ENCODE data around the gene EXOC8. TPM values are rescaled to one million over a fixed set of nuclear protein-coding genes. Genes with fewer than 3 reads are reported as not detected.

EXOC8 gene
- total RNA-seq, 6 experiments from 2014 or later, result 12.3 to 14.8 (median 14.2) TPM

DNA sequence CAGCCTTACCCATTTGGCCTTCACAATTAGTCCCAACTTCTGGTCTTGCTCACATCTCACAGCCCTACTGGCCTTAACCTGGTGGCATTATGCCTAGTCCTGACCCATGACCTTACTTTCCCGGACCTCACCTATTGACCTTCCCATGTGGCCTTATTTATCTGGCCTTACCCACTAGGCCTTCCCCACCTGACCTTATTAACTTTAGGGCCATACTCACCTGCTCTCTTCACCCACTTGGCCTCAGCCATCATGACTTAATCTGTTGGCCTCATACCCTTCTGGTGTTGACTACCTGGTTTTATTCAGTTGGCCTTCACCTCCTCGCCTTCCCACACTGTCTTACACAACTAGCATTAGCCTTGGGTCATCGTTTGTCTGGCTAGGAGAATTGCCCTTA lies 35.7 kb downstream of the EXOC8 start:
- no peaks in the 10 kb centered on the region for H3K9me3 Mint-ChIP-seq

DNA sequence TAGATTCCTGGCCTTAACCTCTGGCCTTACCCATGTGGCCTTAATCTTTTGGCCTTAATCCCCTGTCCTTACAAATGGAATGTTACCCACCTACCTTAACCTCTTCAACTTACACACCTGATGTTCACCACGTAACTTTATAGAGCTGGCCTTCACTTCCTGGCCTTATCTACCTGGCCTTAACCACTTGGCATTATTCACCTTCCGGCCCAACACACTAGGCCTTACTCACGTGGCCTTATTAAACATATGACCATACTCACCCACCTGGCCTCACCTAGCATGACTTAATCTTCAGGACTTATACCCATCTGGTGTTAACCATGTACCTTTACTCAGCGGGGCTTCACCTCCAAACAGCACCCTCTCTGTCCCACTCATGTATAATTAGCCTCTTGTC lies 41.7 kb downstream of the EXOC8 start:
- no peak for DNase-seq
- Mint-ChIP-seq H3K9me3 (no peaks in the 10 kb centered on the region), H3K27me3 (ENCODE audit: insufficient read depth) (peaks cover 3% of the 10 kb centered on the region; the same call in 1 of the 2 replicates), H3K4me3 (no peak overlapping the region), H3K27ac (no peak overlapping the region), H3K4me1 (ENCODE audit: low read depth) (no peaks in the 10 kb centered on the region), H3K36me3 (ENCODE audit: low read depth) (no peaks in the 10 kb centered on the region)
- TF ChIP-seq, protein P1, sequence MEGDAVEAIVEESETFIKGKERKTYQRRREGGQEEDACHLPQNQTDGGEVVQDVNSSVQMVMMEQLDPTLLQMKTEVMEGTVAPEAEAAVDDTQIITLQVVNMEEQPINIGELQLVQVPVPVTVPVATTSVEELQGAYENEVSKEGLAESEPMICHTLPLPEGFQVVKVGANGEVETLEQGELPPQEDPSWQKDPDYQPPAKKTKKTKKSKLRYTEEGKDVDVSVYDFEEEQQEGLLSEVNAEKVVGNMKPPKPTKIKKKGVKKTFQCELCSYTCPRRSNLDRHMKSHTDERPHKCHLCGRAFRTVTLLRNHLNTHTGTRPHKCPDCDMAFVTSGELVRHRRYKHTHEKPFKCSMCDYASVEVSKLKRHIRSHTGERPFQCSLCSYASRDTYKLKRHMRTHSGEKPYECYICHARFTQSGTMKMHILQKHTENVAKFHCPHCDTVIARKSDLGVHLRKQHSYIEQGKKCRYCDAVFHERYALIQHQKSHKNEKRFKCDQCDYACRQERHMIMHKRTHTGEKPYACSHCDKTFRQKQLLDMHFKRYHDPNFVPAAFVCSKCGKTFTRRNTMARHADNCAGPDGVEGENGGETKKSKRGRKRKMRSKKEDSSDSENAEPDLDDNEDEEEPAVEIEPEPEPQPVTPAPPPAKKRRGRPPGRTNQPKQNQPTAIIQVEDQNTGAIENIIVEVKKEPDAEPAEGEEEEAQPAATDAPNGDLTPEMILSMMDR (IDR thresholded peaks at IDR 0.05), result no peak

More for the DNA sequence above, 35.7 kb downstream of the EXOC8 start:
- Mint-ChIP-seq H3K27ac (no peak overlapping the region), H3K36me3 (ENCODE audit: low read depth) (no peaks in the 10 kb centered on the region), H3K4me3 (no peak overlapping the region), H3K27me3 (ENCODE audit: insufficient read depth) (no peaks in the 10 kb centered on the region; the same call in 1 of the 2 replicates), H3K4me1 (ENCODE audit: low read depth) (no peaks in the 10 kb centered on the region)
- no peak for DNase-seq
- TF ChIP-seq, protein P1 (IDR thresholded peaks at IDR 0.05), result no peak

DNA sequence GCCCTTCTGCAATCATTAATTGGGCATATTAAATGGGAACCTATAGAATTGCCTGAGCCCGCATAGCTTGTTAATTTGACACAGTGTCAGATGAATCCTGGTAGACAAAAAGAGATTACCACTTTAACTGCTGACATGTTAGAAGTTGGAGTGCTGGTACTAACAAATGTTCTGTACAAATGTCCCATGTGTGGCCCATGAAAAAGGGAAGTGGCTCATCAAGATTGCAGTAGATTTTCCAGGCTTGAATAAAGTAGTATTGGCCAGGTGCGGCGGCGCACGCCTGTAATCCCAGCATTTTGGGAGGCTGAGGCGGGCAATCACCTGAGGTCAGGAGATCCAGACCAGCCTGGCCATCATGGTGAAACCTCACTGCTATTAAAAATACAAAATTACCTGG lies 51.0 kb downstream of the EXOC8 start:
- DNase-seq, result no peak
- Mint-ChIP-seq H3K27ac (no peak overlapping the region), H3K4me3 (no peak overlapping the region), H3K27me3 (ENCODE audit: insufficient read depth) (peaks cover 3% of the 10 kb centered on the region; the same call in 1 of the 2 replicates), H3K4me1 (ENCODE audit: low read depth) (no peaks in the 10 kb centered on the region), H3K9me3 (no peaks in the 10 kb centered on the region), H3K36me3 (ENCODE audit: low read depth) (no peaks in the 10 kb centered on the region)
- TF ChIP-seq, protein P1 (IDR thresholded peaks at IDR 0.05), result no peak

DNA sequence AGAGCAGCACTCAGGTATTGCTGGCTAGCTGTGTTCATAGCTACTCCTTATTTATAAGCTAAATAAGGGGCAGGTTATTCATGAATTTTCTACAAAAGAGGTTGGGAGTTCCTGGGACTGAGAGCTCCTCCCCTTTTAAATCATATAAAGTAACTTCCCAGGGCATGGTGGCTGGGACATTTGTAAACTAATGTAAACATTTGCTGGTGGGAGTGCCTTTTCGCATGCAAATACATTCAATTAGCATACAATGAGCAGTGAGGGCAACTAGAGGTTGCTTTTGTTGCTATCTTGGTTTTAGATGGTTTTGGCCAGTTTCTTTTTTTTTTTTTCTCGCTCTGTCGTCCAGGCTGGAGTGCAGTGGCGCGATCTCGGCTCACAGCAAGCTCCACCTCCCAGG lies 53.2 kb downstream of the EXOC8 start:
- DNase-seq, result no peak
- no peak overlapping the region for H3K27ac Mint-ChIP-seq

More for the DNA sequence above, 53.2 kb downstream of the EXOC8 start:
- Mint-ChIP-seq H3K27me3 (ENCODE audit: insufficient read depth) (peaks cover 4% of the 10 kb centered on the region; the same call in 1 of the 2 replicates), H3K36me3 (ENCODE audit: low read depth) (no peaks in the 10 kb centered on the region), H3K4me1 (ENCODE audit: low read depth) (no peaks in the 10 kb centered on the region), H3K9me3 (no peaks in the 10 kb centered on the region), H3K4me3 (no peak overlapping the region)
- TF ChIP-seq, protein P1 (IDR thresholded peaks at IDR 0.05), result no peak

Other genes starting within 250 kb of the EXOC8 start
- not detected for gene TRIM67, start 175.8 kb downstream of the EXOC8 start, total RNA-seq (2021; fragmentation: NEBNext Ultra II Directional; extraction: Animal tissue kit (Norgen Biotek cat#: 25700))
- gene GNPAT, start 96.6 kb downstream of the EXOC8 start, total RNA-seq (2021; fragmentation: NEBNext Ultra II Directional; extraction: Animal tissue kit (Norgen Biotek cat#: 25700)), result 10 to 100 TPM; 32.5 to 37.2 (median 34.8) TPM
- gene SPRTN, start 441 bp upstream of the EXOC8 start, total RNA-seq (2021; fragmentation: NEBNext Ultra II Directional; extraction: Animal tissue kit (Norgen Biotek cat#: 25700)), result 10 to 100 TPM in 4 of 6 experiments, 1 to 10 TPM in 2; 8.4 to 12.6 (median 10.4) TPM
- gene EGLN1, start 84.4 kb upstream of the EXOC8 start, total RNA-seq (2021; fragmentation: NEBNext Ultra II Directional; extraction: Animal tissue kit (Norgen Biotek cat#: 25700)), result 10 to 100 TPM; 22.5 to 31.8 (median 26.0) TPM
- gene TSNAX, start 190.8 kb upstream of the EXOC8 start, total RNA-seq (2021; fragmentation: NEBNext Ultra II Directional; extraction: Animal tissue kit (Norgen Biotek cat#: 25700)), result 10 to 100 TPM; 52.1 to 64.4 (median 60.1) TPM